ENCODE data around the gene PTGS2. TPM values are rescaled to one million over a fixed set of nuclear protein-coding genes. Genes with fewer than 3 reads are reported as not detected.

PTGS2 gene
- total RNA-seq, 1 experiment from 2014 or later: 78.2 TPM

DNA sequence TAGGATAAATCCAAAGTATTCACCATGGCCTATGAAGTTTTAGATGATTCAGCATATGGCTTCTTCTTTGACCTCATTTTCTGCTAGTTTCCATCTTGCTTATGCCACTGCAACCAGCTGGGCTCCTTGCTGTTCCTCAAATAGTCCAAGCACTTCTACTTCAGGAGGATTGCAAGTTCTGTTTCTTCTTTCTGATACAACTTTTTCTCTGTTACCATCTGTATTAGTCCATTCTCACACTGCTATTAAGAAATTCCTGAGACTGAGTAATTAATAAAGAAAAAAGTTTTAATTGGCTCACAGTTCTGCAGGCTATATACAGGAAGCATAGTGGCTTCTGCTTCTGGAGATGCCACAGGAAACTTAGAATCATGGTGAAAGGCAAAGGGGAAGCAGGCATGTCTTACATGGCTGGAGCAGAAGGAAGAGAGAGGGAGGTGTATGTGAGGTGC is 20.3 kb downstream of the PTGS2 start:
- DNase-seq: no peak
- Mint-ChIP-seq H3K4me3 (ENCODE audit: low read depth, unreplicated experiment) (no peak overlapping the region), H3K4me1 (ENCODE audit: low read depth, unreplicated experiment) (no peaks in the 10 kb centered on the region), H3K27me3 (ENCODE audit: unreplicated experiment) (no peaks in the 10 kb centered on the region), H3K36me3 (ENCODE audit: insufficient read depth, unreplicated experiment) (no peaks in the 10 kb centered on the region), H3K27ac (ENCODE audit: unreplicated experiment) (no peak overlapping the region), H3K9me3 (ENCODE audit: low read depth, unreplicated experiment) (peaks cover 5% of the 10 kb centered on the region)
- intact Hi-C loops (cut with micrococcal nuclease; ENCODE audit: unreplicated experiment): no loop called here
- BruUV-seq (replicated peaks): no TSS peak
- CTCF ChIA-PET: no interaction called here
- TF ChIP-seq, protein P1, sequence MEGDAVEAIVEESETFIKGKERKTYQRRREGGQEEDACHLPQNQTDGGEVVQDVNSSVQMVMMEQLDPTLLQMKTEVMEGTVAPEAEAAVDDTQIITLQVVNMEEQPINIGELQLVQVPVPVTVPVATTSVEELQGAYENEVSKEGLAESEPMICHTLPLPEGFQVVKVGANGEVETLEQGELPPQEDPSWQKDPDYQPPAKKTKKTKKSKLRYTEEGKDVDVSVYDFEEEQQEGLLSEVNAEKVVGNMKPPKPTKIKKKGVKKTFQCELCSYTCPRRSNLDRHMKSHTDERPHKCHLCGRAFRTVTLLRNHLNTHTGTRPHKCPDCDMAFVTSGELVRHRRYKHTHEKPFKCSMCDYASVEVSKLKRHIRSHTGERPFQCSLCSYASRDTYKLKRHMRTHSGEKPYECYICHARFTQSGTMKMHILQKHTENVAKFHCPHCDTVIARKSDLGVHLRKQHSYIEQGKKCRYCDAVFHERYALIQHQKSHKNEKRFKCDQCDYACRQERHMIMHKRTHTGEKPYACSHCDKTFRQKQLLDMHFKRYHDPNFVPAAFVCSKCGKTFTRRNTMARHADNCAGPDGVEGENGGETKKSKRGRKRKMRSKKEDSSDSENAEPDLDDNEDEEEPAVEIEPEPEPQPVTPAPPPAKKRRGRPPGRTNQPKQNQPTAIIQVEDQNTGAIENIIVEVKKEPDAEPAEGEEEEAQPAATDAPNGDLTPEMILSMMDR (IDR thresholded peaks at IDR 0.05; ENCODE audit: unreplicated experiment): no peak

DNA sequence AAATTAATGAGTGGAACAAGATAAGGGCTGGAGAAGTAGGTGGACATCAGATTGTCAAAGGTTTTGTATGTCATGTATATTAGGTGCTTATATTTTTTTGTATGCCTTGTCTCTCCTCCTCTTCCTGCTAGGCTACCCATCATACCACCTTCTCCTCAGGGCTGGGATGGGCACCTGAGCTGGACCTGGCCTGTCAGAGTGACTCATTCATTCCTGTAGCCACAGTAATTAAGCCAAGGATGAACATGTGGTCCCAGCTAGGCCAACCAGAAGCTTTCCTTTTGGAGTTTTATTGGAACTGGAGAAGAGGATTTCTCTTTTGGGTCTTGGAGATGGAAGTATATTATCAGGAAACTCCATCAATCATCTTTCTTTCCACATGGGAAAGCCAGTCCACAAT is 21.2 kb downstream of the PTGS2 start:
- CTCF ChIA-PET: interaction anchor here (0.7 kb wide), 1 partner anchor 81 kb away, joined by 4 read pairs; no protein-coding TSS in a partner anchor
- intact Hi-C loops (cut with micrococcal nuclease; ENCODE audit: unreplicated experiment): no loop called here

DNA sequence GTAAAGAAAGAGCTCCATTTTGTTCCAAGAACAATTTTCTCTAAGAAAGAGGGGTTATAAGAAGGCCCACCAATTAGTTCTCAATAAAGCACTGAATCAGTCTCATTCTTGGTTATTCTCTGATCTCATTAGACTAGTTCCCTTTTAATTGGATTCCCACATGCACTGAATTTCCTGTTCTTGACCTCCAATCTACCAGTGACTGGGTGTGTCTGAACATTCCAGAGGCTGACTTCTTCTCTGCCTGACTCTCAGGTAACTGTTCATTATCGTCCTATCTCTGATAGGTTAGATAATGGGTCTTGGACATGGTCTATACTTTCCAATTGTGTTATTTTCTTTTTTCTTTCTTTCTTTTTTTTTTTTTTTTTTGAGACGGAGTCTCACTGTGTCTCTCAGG is 22.7 kb downstream of the PTGS2 start:
- BruUV-seq (replicated peaks): no TSS peak
- H3K27ac Mint-ChIP-seq (ENCODE audit: unreplicated experiment): no peak overlapping the region
- no peak for DNase-seq
- H3K4me3 Mint-ChIP-seq (ENCODE audit: low read depth, unreplicated experiment): no peak overlapping the region
- H3K36me3 Mint-ChIP-seq (ENCODE audit: insufficient read depth, unreplicated experiment): no peaks in the 10 kb centered on the region
- TF ChIP-seq, protein P1 (IDR thresholded peaks at IDR 0.05; ENCODE audit: unreplicated experiment): no peak
- H3K27me3 Mint-ChIP-seq (ENCODE audit: unreplicated experiment): no peaks in the 10 kb centered on the region
- CTCF ChIA-PET: interaction anchor here (0.7 kb wide), 2 partner anchors 48 to 353 kb away, joined by 4 read pairs; no protein-coding TSS in a partner anchor
- no peaks in the 10 kb centered on the region for H3K4me1 Mint-ChIP-seq (ENCODE audit: low read depth, unreplicated experiment)
- peaks cover 2% of the 10 kb centered on the region for H3K9me3 Mint-ChIP-seq (ENCODE audit: low read depth, unreplicated experiment)
- intact Hi-C loops (cut with micrococcal nuclease; ENCODE audit: unreplicated experiment): no loop called here

More for the DNA sequence above, 21.2 kb downstream of the PTGS2 start:
- H3K36me3 Mint-ChIP-seq (ENCODE audit: insufficient read depth, unreplicated experiment): no peaks in the 10 kb centered on the region
- no TSS peak for BruUV-seq (replicated peaks)
- no peak for DNase-seq
- H3K27ac Mint-ChIP-seq (ENCODE audit: unreplicated experiment): no peak overlapping the region
- H3K9me3 Mint-ChIP-seq (ENCODE audit: low read depth, unreplicated experiment): peaks cover 5% of the 10 kb centered on the region
- H3K4me1 Mint-ChIP-seq (ENCODE audit: low read depth, unreplicated experiment): no peaks in the 10 kb centered on the region
- no peak overlapping the region for H3K4me3 Mint-ChIP-seq (ENCODE audit: low read depth, unreplicated experiment)
- no peaks in the 10 kb centered on the region for H3K27me3 Mint-ChIP-seq (ENCODE audit: unreplicated experiment)
- TF ChIP-seq, protein P1 (IDR thresholded peaks at IDR 0.05; ENCODE audit: unreplicated experiment): no peak

DNA sequence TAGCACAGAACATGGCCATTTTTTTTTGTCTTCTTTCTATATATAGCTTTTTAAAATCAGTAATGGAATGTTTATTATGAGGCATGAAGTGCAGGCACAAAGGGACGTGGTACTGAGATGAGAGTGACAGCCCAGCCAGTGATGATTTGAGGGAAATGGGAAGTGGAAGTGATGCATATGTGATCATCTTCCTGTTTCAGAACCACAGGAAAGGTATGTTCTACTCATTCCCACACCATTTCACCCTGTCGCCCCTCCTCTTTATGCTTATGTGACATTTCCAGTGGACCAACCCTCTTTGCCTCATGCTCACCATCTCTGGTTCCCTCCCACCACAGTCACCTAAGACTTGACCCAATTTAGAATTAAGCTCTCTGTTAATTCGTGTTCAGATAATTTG is 24.3 kb downstream of the PTGS2 start:
- intact Hi-C loops (cut with micrococcal nuclease; ENCODE audit: unreplicated experiment): no loop called here
- no peak overlapping the region for H3K4me3 Mint-ChIP-seq (ENCODE audit: low read depth, unreplicated experiment)
- H3K9me3 Mint-ChIP-seq (ENCODE audit: low read depth, unreplicated experiment): peaks cover 2% of the 10 kb centered on the region
- H3K4me1 Mint-ChIP-seq (ENCODE audit: low read depth, unreplicated experiment): no peaks in the 10 kb centered on the region
- TF ChIP-seq, protein P1 (IDR thresholded peaks at IDR 0.05; ENCODE audit: unreplicated experiment): no peak
- H3K27ac Mint-ChIP-seq (ENCODE audit: unreplicated experiment): no peak overlapping the region
- no TSS peak for BruUV-seq (replicated peaks)
- H3K27me3 Mint-ChIP-seq (ENCODE audit: unreplicated experiment): no peaks in the 10 kb centered on the region
- no peaks in the 10 kb centered on the region for H3K36me3 Mint-ChIP-seq (ENCODE audit: insufficient read depth, unreplicated experiment)
- CTCF ChIA-PET: no interaction called here
- DNase-seq: no peak

All from Calu3 (cell line).